LHCN-M2 (cell line): Measurements from ENCODE around the gene DAPP1. TPM values are rescaled to one million over a fixed set of nuclear protein-coding genes. Genes with fewer than 3 reads are reported as not detected.

Experiments
- DNase-seq: peaks from one replicate; pipeline ENCODE4 v3.0.0-alpha.2; 2012; ENCODE audit warnings: low read depth
- total RNA-seq: library from RNA; depleted of rRNA; stranded (reverse); fragments of >200 nt; gene quantifications from 2 replicates; pipeline ENCODE4 v1.2.3, GENCODE V29; 2014

Gene DAPP1
- total RNA-seq, 1 experiment from 2014 or later: not detected

- DNase-seq: no peak
Measured at GRCh38 chr4:99853999-99854398, 37.4 kb downstream of the DAPP1 start.

- DNase-seq: no peak
Measured at GRCh38 chr4:99855678-99856077, 39.1 kb downstream of the DAPP1 start.

- DNase-seq: peak; percentile 33
Measured at GRCh38 chr4:99856166-99856565, 39.5 kb downstream of the DAPP1 start.

GRCh38 chr4:99857307-99857706 is 40.7 kb downstream of the DAPP1 start:
- no peak for DNase-seq

GRCh38 chr4:99859618-99860017 is 43.0 kb downstream of the DAPP1 start:
- DNase-seq: no peak

GRCh38 chr4:99860521-99860920 is 43.9 kb downstream of the DAPP1 start:
- no peak for DNase-seq

GRCh38 chr4:99861120-99861905 is 44.7 kb downstream of the DAPP1 start:
- DNase-seq: no peak

- DNase-seq: peak; percentile 13
Measured at GRCh38 chr4:99863804-99864203, 47.2 kb downstream of the DAPP1 start.

- peak; percentile 17 for DNase-seq
Measured at GRCh38 chr4:99868126-99868596, 51.5 kb downstream of the DAPP1 start.

- no peak for DNase-seq
Measured at GRCh38 chr4:99872570-99872969, 55.9 kb downstream of the DAPP1 start.

GRCh38 chr4:99875071-99875470 is 58.4 kb downstream of the DAPP1 start:
- DNase-seq: no peak

- DNase-seq: no peak
Measured at GRCh38 chr4:99876946-99877345, 60.3 kb downstream of the DAPP1 start.

GRCh38 chr4:99878604-99879003 is 62.0 kb downstream of the DAPP1 start:
- DNase-seq: no peak

- DNase-seq: no peak
Measured at GRCh38 chr4:99879458-99879857, 62.8 kb downstream of the DAPP1 start.

GRCh38 chr4:99885063-99885664 is 68.5 kb downstream of the DAPP1 start:
- peak; percentile 59 for DNase-seq

GRCh38 chr4:99885687-99886086 is 69.1 kb downstream of the DAPP1 start:
- no peak for DNase-seq

GRCh38 chr4:99886146-99886545 is 69.5 kb downstream of the DAPP1 start:
- DNase-seq: peak; percentile 82

- no peak for DNase-seq
Measured at GRCh38 chr4:99887837-99888236, 71.2 kb downstream of the DAPP1 start.

GRCh38 chr4:99891351-99891750 is 74.7 kb downstream of the DAPP1 start:
- DNase-seq: no peak

- DNase-seq: no peak
Measured at GRCh38 chr4:99893029-99893428, 76.4 kb downstream of the DAPP1 start.

- no peak for DNase-seq
Measured at GRCh38 chr4:99893839-99894160, 77.2 kb downstream of the DAPP1 start.

- DNase-seq: peak; percentile 88
Measured at GRCh38 chr4:99894161-99894997, 77.8 kb downstream of the DAPP1 start, which contains the start of gene LAMTOR3. Gene LAMTOR3, minus strand, starts transcription at chr4:99894427. Its CDS starts 464 bp downstream, at chr4:99893963.
